AG10803 (cell line): ENCODE results near the gene ELOVL2.

Experiments used
- DNase-seq: peaks from one replicate; pipeline ENCODE4 v3.0.0; 2010; ENCODE audit warnings: low read depth
- H3K4me3 ChIP-seq: 2 replicates; pipeline ENCODE4 v1.5.1; 2011; ENCODE audit warnings: mild to moderate bottlenecking, low read length, control low read depth
- CTCF ChIP-seq: conservative IDR thresholded peaks from 2 replicates; pipeline ENCODE4 v1.5.1; 2011; ENCODE audit warnings: mild to moderate bottlenecking, low read length, control low read depth, inconsistent platforms

Gene ELOVL2

GRCh38 chr6:11033825-11034224, 10.3 kb downstream of the ELOVL2 start:
- peak; percentile 79 for DNase-seq
- H3K4me3 ChIP-seq: no peak overlapping the region
- no peak for TF ChIP-seq CTCF

GRCh38 chr6:11030904-11031303, 13.2 kb downstream of the ELOVL2 start:
- no peak overlapping the region for H3K4me3 ChIP-seq
- no peak for DNase-seq
- no peak for TF ChIP-seq CTCF

- no peak for DNase-seq
- no peak overlapping the region for H3K4me3 ChIP-seq
- TF ChIP-seq CTCF: no peak
Measured at GRCh38 chr6:11028959-11029358, 15.1 kb downstream of the ELOVL2 start.

GRCh38 chr6:11027565-11028110, 16.5 kb downstream of the ELOVL2 start:
- no peak overlapping the region for H3K4me3 ChIP-seq
- no peak for TF ChIP-seq CTCF
- no peak for DNase-seq

- H3K4me3 ChIP-seq: no peak overlapping the region
- no peak for DNase-seq
Measured at GRCh38 chr6:11025921-11026635, 18.0 kb downstream of the ELOVL2 start.

GRCh38 chr6:11025130-11025529, 19.0 kb downstream of the ELOVL2 start:
- H3K4me3 ChIP-seq: no peak overlapping the region

More at GRCh38 chr6:11025921-11026635, 18.0 kb downstream of the ELOVL2 start:
- TF ChIP-seq CTCF: no peak

More at GRCh38 chr6:11025130-11025529, 19.0 kb downstream of the ELOVL2 start:
- no peak for TF ChIP-seq CTCF
- DNase-seq: no peak
